SKM-1 treated with dmso at 0.1 percent for 144 hours (cell line): ENCODE measurements around the gene ZNF581.
A peak's percentile ranks its signal among the peaks of the same experiment; 100 is the strongest.

Source experiments
- DNase-seq: peaks from one replicate; lab custom pipeline; 2025; ENCODE audit not compliant: unreplicated experiment; lab: John Stamatoyannopoulos, UW

ZNF581 gene

DNA sequence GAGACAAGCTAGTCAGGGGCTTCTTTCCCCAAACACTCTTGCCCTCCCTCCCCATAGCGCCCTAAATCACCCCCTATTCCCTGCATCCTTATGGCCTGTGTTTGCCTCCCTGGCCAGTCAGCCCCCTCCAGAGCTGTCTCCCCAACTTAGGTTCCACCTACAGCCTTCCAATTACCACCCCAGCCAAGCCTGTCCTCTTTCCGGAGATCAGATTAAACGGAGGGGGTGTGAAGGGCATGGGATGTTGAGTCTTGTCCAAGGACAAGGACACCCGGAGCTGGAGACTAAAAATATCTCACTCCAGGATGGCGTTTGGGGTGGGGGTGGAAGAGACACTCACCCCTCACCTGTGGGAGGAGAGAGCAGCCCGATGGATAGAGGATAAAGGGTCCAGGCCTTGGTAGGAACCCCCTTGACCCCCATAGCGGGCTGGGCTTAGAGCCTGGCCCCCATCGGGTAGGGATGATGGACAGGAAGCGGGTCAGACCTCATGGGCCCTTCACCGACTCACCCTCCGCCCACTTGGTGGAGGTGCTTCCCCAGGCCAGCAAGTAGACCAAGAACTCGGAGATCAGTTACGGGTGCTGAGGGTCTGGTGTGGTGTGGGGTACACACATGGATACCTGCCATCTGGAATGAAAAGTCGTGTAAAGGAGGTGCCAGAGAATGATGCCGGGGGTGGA is 32.0 kb upstream of the ZNF581 start:
- no peak for DNase-seq

DNA sequence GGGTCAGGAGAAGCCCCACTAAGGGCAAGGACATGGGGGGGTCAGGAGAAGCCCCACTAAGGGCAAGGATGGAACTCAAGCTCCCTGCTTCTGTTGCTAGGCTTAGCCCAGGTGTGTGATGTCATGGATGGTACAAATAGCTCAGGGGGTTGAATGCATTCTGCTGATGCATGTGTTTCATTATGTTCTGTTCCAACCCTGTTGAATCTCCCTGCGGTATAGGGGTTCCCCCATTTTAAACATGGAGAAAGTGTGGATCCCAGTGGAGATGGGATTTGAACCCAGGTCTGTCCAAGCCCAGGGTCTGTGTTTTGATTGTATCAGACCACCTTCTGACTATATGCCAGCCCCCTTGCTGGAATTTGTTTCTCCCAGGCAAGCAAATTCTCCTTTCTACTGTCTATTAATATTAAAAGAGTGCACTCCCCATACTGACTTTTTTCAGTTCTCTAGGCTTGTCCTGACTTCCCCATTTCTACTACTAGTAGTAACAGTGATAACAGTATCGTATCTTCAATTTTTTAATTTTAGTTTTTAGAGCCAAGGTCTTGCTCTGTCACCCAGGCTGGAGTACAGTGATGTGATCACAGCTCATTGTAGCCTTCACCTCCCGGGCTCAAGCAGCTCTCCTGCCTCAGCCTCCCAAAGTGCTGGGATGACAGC is 31.3 kb upstream of the ZNF581 start:
- DNase-seq = no peak

DNA sequence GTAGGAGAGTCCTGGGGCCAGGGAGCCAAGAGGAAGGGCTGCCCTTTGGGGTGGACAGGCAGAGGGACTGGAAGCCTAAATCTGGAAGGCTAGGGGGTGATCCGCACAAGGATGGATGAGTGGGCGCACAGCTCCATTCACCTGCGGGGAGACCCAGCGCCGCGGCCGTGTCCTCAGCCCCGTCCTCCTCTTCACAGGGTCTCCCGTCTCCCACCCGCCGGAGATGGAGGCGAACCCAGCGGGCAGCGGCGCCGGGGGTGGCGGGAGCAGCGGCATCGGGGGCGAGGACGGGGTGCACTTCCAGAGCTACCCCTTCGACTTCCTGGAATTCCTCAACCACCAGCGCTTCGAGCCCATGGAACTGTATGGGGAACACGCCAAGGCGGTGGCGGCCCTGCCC is 30.1 kb upstream of the ZNF581 start:
- no peak for DNase-seq

DNA sequence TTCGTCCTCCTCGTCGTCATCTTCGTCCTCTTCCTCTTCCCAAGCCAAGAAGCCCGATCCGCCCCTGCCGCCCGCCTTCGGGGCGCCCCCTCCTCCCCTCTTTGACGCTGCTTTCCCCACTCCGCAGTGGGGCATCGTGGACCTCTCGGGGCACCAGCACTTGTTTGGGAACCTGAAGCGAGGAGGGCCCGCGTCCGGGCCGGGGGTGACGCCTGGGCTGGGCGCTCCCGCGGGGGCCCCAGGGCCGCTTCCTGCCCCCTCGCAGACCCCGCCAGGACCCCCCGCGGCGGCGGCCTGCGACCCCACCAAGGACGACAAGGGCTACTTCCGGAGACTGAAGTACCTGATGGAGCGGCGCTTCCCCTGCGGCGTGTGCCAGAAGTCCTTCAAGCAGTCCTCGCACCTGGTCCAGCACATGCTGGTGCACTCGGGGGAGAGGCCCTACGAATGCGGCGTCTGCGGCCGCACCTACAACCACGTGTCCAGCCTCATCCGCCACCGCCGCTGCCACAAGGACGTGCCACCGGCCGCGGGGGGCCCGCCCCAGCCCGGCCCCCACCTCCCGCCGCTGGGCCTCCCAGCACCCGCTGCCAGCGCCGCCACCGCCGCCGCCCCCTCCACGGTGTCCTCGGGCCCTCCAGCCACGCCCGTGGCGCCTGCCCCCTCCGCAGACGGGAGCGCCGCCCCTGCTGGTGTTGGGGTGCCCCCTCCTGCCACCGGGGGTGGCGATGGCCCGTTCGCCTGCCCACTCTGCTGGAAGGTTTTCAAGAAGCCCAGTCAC is 29.3 kb upstream of the ZNF581 start:
- DNase-seq = no peak

DNA sequence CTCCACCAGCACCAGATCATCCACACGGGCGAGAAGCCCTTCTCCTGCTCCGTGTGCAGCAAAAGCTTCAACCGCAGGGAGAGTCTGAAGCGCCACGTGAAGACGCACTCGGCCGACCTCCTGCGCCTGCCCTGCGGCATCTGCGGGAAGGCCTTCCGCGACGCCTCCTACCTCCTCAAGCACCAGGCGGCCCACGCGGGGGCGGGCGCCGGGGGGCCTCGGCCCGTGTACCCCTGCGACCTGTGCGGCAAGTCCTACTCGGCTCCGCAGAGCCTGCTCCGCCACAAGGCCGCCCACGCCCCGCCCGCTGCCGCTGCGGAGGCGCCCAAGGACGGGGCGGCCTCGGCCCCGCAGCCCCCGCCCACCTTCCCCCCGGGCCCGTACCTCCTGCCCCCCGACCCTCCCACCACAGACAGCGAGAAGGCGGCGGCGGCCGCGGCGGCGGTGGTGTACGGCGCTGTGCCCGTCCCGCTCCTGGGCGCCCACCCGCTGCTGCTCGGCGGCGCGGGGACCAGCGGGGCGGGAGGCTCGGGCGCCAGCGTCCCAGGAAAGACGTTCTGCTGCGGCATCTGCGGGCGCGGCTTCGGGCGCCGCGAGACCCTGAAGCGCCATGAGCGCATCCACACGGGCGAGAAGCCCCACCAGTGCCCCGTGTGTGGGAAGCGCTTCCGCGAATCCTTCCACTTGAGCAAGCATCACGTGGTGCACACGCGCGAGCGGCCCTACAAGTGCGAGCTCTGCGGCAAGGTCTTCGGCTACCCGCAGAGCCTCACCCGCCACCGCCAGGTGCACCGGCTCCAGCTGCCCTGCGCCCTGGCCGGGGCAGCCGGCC is 28.5 kb upstream of the ZNF581 start:
- no peak for DNase-seq

DNA sequence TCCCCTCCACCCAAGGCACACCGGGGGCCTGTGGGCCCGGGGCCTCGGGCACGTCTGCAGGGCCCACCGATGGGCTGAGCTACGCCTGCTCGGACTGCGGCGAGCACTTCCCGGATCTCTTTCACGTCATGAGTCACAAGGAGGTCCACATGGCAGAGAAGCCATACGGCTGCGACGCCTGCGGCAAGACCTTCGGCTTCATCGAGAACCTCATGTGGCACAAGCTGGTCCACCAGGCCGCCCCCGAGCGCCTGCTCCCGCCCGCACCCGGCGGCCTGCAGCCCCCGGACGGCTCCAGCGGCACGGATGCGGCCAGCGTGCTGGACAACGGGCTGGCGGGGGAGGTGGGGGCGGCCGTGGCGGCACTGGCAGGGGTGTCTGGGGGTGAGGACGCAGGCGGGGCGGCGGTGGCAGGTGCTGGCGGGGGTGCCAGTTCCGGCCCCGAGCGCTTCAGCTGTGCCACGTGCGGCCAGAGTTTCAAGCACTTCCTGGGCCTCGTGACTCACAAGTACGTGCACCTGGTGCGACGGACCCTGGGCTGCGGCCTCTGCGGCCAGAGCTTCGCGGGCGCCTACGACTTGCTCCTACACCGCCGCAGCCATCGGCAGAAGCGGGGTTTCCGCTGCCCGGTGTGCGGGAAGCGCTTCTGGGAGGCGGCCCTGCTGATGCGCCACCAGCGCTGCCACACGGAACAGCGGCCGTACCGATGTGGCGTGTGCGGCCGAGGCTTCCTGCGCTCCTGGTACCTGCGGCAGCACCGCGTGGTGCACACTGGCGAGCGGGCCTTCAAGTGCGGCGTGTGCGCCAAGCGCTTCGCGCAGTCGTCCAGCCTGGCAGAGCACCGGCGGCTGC is 27.7 kb upstream of the ZNF581 start:
- DNase-seq = no peak

DNA sequence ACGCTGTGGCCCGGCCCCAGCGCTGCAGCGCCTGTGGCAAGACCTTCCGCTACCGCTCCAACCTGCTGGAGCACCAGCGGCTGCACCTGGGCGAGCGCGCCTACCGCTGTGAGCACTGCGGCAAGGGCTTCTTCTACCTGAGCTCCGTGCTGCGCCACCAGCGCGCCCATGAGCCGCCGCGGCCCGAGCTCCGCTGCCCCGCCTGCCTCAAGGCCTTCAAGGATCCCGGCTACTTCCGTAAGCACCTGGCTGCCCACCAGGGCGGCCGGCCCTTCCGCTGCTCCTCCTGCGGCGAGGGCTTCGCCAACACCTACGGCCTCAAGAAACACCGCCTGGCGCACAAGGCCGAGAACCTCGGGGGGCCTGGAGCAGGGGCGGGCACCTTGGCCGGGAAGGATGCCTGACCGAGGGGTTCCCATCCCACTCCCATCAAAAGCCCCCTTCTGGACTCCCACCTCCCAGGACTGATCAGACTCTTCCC is 27.0 kb upstream of the ZNF581 start:
- no peak for DNase-seq

DNA sequence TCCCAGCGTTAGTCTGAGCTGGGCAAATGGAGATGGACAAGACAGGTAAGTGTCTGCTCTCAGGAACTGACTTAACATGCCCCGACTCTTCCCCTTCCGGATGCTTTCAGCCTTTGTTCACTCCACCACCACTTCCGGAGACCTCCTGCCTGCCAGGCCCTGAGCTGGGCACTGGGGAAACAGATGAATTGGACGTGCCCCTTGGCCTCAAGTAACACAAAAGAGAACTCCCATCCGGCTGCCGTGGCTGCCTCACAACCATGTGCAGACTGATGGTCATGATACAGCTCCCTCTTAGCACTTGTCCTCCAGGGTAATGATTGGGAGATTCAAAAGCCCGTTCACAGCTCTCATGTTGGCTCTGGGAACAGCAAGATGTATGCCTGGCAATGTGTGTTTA is 26.0 kb upstream of the ZNF581 start:
- DNase-seq = no peak

DNA sequence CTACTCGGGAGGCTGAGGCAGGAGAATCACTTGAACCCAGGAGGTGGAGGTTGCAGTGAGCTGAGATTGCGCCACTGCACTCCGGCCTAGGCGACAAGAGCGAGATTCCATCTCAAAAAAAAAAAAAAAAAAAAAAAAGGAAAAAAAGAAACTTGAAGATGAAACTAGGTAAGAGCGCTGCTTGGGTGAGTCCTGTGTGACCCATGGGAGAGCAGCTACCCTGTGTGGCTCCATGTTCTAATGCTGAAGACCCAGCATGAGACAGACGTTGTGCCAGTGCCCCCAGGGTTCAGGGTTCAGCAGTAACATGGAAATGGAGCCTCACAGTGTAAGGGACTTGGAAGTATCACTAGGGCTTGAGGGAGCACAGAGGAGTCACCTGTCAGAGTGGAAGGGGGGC is 25.0 kb upstream of the ZNF581 start:
- no peak for DNase-seq

DNA sequence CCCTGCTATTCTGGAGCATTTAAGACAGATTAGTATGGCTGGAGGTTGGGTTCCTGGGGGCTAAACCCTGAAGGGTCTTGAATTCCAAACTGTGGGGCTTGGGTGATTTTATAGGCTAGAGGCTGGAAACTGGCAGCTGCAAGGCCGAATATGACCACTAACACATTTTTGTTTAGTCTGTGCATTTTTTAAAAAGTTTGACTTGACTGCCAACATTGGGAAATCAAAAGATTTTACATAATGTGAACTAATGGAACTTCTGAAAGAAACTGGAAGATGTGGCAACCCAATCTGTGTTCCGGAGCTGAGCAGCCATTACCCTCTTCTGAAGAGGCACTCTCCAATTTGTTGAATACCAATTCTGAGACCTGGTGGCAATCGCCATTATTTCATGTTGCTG is 24.2 kb upstream of the ZNF581 start:
- DNase-seq = no peak

DNA sequence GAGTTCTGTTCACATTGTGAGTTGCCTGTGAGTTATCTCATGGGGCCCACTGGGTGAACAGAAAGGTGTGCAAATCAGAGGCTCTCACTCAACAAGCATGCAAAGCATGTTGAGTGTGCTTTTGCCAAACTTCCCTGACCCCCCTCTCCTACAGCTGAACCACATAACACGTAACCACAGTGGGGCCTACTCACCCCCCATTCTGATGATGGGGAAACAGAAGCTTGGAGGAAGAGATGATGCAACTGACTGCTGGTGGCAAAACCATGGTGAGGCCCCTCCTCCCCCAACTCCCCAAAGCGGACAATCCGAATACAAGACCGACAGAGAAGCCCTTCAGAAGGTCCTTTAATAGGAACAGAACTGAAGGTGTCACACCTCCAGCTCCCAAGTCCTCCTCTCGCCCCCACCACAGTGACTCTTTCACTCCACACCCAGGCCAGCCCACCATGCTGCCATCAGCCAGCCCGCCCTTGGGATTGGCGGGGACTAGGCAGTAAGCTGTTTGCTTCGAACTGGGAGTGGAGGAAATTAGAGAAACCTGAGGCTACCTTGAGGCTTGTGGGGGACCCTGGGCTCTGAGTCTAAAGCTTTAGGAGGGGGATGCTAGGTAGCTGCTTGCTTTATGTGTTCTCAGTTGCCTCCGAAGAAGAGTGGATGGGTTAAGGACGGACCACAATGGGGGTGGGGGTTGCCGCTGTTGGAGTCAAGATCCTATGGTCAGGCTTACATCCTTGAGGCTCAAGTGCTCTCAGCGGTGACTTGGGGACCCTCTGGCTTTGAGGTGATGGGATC is 22.8 kb upstream of the ZNF581 start:
- peak; percentile 70 for DNase-seq

DNA sequence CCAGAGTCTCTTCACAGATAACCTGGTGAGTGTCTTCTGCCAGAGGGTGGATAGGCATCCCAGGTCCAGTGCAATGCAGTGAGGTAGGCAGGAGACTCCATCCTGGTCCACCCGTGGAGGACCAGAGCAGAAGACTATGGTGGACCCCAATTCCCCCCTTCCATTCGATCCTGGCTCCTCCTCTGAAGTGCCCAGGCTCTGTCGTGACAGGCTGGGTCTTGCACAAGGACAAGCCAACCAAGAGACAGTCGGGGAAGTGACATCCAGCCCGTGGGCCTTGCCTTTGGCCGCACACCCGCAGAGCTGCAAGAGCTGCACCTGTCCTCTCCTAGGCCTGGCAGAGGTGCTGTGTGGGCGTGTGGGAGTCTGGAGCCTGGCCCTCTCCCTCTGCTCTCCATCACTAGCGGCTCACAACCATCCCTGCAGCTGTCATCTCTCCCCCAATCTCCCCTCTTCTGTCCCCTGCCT is 22.2 kb upstream of the ZNF581 start:
- DNase-seq = no peak

DNA sequence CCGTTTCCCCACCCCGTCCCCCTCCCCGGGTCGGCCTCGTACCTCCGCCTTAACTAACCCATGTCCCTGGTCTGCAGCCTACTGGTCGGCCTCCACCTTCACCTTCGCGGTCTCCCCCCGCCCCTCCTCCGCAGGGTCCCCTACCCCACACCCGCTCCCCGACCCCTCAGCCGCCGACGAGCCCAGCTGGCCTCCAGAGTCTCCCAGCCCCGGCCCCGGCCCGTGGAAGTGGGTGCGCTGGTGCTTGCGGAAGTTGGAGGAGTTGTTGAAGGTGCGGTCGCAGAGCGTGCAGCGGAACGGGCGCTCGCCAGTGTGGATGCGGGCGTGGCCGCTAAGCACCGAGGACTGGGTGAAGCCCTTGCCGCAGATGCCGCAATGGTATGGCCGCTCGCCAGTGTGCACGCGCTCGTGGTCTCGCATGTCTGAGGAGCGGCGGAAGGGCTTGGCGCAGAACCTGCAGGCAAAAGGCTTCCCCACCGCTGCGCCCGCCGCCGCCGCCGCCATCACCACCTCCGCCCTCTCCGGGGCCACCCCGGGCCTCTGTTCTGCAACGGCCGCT is 21.7 kb upstream of the ZNF581 start:
- no peak for DNase-seq

DNA sequence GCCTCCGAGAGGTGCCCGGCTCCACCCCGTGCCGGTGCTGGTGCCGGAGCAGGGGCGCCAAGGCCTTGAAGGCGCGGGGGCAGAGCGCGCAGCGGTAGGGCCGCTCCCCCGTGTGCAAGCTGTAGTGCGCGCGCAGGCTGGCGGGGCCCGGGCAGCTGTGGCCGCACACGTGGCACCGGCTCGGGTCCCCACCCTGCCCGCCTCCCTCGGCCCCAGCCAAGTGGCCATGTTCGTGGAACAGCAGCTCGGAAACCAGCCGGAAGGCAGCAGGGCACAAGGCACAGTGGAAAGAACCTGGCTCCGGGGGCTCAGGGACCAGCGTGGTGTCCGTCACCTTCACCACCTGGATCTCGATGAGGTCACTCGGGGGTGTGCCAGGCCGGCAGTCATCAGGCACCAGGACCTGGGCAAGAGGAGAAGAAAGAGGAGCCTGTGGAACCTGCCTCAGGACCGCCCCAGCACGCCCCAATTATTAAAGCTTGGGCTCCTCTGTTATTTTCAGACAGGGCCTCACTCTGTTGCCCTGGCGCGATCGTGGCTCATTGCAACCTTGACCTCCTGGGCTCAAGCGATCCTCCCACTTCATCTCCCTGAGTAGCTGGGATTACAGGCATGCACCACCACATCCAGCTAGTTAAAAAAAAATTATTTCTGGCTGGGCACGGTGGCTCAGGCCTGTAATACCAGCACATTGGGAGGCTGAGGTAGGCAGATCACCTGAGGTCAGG is 21.0 kb upstream of the ZNF581 start:
- no peak for DNase-seq

DNA sequence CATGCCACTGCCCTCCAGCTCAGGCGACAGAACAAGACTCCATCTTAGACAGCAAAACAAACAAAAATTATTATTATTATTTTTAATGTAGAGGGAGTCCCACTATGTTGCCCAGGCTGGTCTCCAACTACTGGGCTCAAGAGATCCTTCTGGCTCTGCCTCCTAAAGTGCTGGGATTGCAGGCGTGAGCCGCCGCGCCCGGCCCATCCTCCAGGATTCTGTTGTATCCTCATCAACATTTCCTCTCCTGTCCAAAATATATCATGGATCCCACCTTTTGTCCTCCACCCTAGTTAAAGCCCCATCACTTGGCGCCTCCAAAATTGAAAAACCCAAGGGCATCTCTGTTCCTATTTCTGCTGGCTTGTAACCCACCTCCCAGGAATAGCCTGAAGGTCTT is 20.3 kb upstream of the ZNF581 start:
- DNase-seq = no peak

DNA sequence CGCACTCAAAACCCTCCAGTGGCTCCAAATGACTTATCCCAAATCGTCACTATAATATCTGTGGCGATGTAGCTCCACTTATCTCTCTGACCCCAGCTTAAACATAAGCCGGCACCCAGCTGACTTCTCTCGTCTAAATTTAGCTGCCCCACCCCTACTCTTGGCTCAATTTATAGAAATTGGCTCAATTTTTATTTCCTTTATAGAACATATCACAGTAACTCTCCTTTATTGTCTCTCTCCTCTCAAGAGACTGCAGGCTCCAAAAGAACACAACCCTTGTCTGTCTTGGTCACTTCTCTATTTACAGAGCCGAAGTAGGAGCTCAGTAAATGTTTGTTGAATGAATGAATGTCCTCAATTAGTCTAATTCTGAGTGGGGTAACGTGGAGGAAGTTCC is 19.9 kb upstream of the ZNF581 start:
- DNase-seq = no peak

DNA sequence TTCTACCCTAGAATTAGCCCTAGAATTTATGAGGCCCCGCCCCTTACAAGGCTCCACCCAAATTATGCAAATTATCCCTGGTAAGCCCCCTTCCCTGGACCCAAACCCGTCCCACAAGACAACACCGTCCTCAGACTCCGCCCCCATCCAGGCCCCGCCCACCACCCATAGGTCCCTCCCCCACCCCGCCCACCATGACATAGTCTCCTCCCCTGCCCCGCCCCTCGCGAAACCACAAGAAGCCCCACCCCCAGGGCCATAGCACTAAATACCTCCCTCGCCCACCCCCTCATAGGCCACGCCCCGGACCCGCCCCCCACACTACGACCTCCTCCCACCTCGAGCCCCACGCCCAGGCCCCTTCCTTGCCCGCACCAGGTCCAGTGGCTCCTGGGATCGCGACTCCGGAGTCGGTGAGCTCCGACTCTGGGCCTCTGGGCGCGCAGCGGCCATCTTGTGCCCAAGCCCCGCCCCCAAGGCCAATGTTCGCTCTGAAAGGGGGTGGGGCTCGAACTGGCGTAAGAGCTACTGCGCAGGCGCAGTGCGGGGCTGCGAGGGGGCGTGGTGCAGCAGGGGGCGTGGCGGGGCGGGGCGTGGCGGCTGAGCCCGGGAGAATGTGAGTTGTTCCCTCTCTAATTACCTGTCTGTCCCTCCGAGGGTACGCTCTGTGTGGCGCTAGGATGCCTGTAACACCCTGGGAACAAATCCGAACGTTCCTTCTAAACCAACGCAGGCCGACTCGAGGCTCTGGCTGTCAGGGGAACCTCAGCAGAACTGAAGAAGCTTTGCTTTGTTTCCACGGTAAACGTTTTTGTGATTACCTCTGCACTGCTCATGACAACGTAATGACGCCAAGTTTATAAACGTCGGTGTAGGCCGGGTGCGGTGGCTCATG is 19.1 kb upstream of the ZNF581 start, which contains the start of gene ZNF784:
ZNF784 (minus strand) TSS at position 458 of the 895 bp plus-strand sequence; CDS start at position 453, 5 bp downstream.
- peak; percentile 59 for DNase-seq
